ENCODE measurements around the gene CRACDL.
"Not testable (repeated sequence)": the region's sequence is repeated elsewhere in the genome, so short reads cannot be mapped to it uniquely, and the experiment has no call there.

Gene CRACDL

GRCh38 chr2:98891591-98891990 lies 44.4 kb downstream of the CRACDL start:
- no peak overlapping the region for H3K4me3 ChIP-seq (ENCODE audit: low read depth, low read length)

GRCh38 chr2:98886066-98886554 lies 49.9 kb downstream of the CRACDL start:
- H3K4me3 ChIP-seq (ENCODE audit: low read depth, low read length), result no peak overlapping the region

- H3K4me3 ChIP-seq (ENCODE audit: low read depth, low read length), result no peak overlapping the region
Observed at GRCh38 chr2:98884658-98885057, 51.4 kb downstream of the CRACDL start.

GRCh38 chr2:98883780-98884211 lies 52.2 kb downstream of the CRACDL start:
- H3K4me3 ChIP-seq (ENCODE audit: low read depth, low read length), result no peak overlapping the region

GRCh38 chr2:98882971-98883779 lies 52.9 kb downstream of the CRACDL start:
- no peak overlapping the region for H3K4me3 ChIP-seq (ENCODE audit: low read depth, low read length)

GRCh38 chr2:98882368-98882767 lies 53.7 kb downstream of the CRACDL start:
- no peak overlapping the region for H3K4me3 ChIP-seq (ENCODE audit: low read depth, low read length)

GRCh38 chr2:98881153-98881650 lies 54.8 kb downstream of the CRACDL start:
- no peak overlapping the region for H3K4me3 ChIP-seq (ENCODE audit: low read depth, low read length)

GRCh38 chr2:98880266-98881152 lies 55.5 kb downstream of the CRACDL start:
- no peak overlapping the region for H3K4me3 ChIP-seq (ENCODE audit: low read depth, low read length)

GRCh38 chr2:98877658-98878057 lies 58.4 kb downstream of the CRACDL start:
- H3K4me3 ChIP-seq (ENCODE audit: low read depth, low read length), result not testable (repeated sequence)

GRCh38 chr2:98876741-98877140 lies 59.3 kb downstream of the CRACDL start:
- no peak overlapping the region for H3K4me3 ChIP-seq (ENCODE audit: low read depth, low read length)

- no peak overlapping the region for H3K4me3 ChIP-seq (ENCODE audit: low read depth, low read length)
Observed at GRCh38 chr2:98875746-98876145, 60.3 kb downstream of the CRACDL start.

- H3K4me3 ChIP-seq (ENCODE audit: low read depth, low read length), result no peak overlapping the region
Observed at GRCh38 chr2:98875081-98875728, 60.8 kb downstream of the CRACDL start.

GRCh38 chr2:98874186-98874689 lies 61.8 kb downstream of the CRACDL start:
- H3K4me3 ChIP-seq (ENCODE audit: low read depth, low read length), result no peak overlapping the region

- no peak overlapping the region for H3K4me3 ChIP-seq (ENCODE audit: low read depth, low read length)
Observed at GRCh38 chr2:98872526-98872925, 63.5 kb downstream of the CRACDL start.

- no peak overlapping the region for H3K4me3 ChIP-seq (ENCODE audit: low read depth, low read length)
Observed at GRCh38 chr2:98871506-98871905, 64.5 kb downstream of the CRACDL start.

- H3K4me3 ChIP-seq (ENCODE audit: low read depth, low read length), result no peak overlapping the region
Observed at GRCh38 chr2:98870516-98871158, 65.4 kb downstream of the CRACDL start.

- H3K4me3 ChIP-seq (ENCODE audit: low read depth, low read length), result no peak overlapping the region
Observed at GRCh38 chr2:98869870-98870269, 66.2 kb downstream of the CRACDL start.

GRCh38 chr2:98869272-98869641 lies 66.8 kb downstream of the CRACDL start:
- no peak overlapping the region for H3K4me3 ChIP-seq (ENCODE audit: low read depth, low read length)

GRCh38 chr2:98868548-98869271 lies 67.3 kb downstream of the CRACDL start:
- H3K4me3 ChIP-seq (ENCODE audit: low read depth, low read length), result no peak overlapping the region
